GM18499 (cell line): ENCODE measurements around the gene CD163L1.

Source experiments
- ATAC-seq: cut with Tn5 transposase; IDR thresholded peaks from one replicate; pipeline ENCODE4 v1.9.1; 2021; ENCODE audit warnings: moderate number of reproducible peaks; ENCODE audit not compliant: insufficient read depth, unreplicated experiment

Gene CD163L1

DNA sequence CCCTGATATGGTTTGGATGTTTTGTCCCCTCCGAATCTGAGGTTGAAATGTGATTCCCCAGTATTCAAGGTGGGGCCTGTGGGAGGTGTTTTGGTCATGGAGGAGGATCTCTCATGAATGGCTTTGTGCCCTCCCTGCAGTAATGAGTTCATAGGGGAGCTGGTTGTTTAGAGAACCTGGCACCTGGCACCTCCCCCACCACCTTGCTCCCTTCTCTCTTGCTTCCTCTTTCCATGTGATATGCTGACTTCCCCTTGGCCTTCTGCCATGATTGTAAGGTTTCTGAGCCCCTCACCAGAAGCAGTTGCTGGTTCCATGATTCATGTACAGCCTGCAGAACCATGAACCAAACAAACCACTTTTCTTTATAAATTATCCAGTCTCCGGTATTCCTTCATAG is 32.6 kb downstream of the CD163L1 start:
- ATAC-seq, result no peak

GRCh38 chr12:7404275-7404674 is 39.7 kb downstream of the CD163L1 start:
- no peak for ATAC-seq

- ATAC-seq, result no peak
These were observed 40.5 kb downstream of the CD163L1 start for GRCh38 chr12:7403466-7403865.

DNA sequence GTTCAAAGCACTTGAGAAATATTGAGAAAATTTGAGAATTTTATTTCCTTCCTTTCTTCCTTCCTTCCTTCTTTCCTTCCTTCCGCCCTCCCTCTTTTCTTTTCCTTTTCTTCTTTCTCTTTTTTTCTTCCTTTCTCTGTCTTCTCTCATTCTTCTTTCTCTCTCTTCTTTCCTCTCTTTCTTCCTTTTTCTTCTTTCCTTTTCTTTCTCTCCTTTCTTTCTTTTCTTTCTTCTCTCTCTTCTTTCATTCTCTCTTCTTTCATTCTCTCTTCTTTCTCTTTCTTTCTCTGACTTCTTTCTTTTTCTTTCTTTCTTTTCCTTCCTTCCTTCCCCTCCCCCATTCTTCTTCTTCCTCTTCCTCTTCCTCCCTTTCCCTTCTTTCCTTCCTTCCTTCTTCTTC is 44.9 kb downstream of the CD163L1 start:
- ATAC-seq, result no peak

DNA sequence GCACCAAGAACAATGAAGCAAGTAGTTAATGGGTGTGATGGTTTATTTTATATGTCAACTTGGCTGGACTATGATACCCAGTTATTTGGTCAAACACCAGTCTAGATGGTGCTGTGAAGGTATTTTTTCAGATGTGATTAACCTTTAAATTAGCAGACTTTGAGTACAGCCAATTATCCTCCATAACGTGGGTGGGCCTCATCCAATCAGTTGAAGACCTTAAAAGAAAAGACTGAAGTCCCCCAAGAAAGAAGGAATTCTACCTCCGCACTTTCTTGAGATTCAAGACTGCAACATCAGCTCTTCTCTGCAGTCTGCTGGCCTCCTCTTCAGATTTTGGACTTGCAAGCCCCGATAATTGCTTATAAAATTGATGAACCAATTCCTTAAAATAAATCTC is 47.5 kb downstream of the CD163L1 start:
- no peak for ATAC-seq

DNA sequence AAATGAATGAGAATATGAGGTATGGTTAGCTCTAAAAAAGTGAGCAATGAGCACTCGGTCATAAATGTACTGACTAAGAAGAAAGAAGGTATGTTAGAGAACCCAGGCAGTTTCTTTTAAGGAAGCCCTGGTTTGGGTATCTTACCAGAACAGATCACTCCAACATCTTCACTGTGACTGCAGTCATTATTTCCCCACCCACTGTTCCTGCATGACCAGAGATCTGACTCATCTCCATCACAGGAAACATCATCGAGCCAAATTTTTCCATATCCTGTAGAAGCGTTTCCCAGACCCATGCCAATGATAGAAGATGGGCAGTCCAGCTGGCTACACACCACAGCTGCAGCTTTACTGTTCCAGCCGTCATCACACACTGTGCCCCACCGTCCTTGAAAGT is 48.0 kb downstream of the CD163L1 start:
- ATAC-seq, result no peak

DNA sequence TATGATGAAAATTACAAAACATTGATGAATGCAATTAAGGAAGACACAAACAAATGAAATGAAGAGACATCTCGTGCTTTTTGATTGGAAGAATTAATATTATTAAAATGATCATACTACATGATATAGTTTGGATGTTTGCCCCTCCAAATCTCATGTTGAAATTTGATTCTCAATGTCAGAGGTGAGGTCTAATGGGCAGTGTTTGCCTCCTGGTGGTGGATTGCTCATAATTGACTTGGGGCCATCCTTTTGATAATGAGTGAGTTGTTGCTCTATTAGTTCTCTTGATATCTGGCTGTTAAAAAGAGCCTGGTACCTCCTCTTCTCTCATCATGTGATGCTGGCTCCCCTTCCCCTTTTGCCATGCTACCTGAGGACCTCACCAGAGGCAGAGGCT is 56.7 kb downstream of the CD163L1 start:
- ATAC-seq, result no peak

DNA sequence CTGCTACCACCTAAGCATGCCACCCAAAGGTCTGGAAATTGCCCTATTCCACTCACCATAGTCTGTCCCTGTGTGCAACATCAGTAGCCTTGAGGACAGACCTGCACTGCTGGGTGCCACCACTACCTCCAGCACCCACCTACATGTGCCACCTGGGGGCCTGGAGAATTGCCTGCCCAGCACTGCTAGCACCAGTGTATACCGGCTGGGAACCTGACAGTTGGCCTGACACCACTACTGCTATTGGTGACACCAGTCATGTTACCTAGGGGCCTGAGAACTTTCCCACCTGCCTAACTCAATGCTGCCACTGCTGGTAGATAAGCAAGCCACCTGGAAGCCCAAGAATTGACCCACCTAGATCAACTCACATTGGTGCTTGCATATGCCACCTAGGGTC is 60.8 kb downstream of the CD163L1 start:
- ATAC-seq, result no peak

- no peak for ATAC-seq
These were observed 67.8 kb downstream of the CD163L1 start for GRCh38 chr12:7376196-7376595.

DNA sequence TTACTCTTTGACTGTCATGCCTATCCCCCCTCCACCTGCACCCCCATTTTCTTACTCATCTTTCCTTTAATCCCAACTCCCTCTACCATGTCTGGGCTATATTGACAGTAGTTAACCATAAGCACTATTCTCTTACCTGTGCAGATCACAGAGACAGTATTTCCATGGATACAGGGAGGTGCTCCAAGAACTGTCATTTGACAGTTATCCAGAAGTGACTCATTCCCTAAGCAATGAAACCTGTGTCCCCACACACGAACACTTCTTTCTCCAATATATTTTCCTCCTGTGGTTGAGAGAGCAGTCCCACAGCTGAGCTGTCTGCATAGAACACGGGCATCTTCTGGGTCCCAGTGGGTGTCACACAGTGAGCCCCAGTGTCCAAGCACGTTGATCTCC is 68.8 kb downstream of the CD163L1 start:
- no peak for ATAC-seq

DNA sequence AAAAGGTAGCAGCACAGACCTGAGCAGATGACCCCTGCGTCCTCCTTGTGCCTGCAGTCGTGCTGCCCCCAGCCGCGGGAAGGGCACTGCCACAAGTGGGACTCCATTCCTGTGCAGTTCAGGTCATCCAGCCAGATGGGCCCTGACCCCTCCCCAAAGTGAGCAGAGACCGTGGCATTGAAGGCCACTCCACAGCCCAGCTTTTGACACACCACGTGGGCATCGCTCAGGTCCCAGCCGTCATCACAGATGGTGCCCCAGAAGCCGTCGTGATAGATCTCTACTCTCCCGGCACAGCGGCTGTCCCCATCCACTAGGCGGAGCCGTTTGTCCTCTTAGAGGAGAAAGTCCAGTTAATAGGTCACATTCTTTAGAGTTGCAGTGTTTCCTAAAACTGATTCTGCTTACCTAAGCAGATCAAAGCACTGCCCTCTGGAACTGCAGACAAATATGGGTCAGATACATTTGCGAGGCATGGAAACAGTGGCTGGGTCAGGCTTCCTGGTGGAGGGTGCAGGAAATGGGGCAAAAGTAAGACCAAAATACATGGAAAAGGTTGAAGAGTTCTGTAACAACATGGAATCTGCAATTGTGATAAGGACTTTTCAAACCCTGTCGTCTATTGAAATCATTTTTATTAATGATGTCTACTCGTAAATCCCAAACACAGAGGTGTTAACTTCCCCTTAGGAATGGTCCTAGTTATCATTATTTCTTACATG is 69.4 kb downstream of the CD163L1 start:
- ATAC-seq, result no peak

DNA sequence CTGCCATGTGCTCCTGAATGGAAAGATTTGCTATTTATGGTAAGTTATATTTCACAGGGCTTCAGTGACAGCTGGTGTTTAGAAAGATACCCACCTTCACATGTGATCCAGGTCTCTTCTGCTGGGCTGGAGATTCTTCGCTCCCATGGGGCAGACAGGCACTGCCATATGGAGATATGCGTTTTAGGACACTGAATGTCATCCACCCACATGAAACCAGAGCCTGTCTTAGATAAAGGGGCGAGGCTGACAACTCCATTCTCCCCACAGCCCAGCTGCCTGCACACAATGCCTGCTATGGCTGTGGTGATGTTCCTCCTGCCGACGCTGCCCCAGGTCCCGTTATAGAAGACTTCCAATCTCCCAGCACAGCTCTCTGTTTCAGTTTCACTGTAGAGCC is 70.7 kb downstream of the CD163L1 start:
- ATAC-seq, result no peak

- no peak for ATAC-seq
These were observed 74.7 kb downstream of the CD163L1 start for GRCh38 chr12:7369274-7369729.

GRCh38 chr12:7362734-7363133 is 81.2 kb downstream of the CD163L1 start:
- no peak for ATAC-seq

GRCh38 chr12:7361265-7361664 is 82.7 kb downstream of the CD163L1 start:
- ATAC-seq, result no peak

DNA sequence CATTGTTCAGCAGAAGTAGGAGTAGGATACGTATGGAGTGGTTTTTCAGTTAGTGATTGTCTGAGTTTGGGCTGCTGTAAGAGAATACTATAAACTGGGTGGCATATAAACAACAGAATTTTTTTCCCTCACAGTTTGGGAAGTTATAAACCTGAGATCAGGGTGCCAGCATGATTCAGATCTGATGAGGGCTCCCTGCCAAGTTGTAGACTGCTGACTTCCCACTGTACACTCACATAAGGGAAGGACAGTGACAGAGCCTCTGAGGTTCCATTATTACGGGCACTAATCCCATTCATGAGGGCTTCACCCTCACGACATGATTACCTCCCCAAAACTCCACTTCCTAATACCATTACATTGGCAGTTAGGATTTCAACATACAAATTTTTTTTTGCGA is 89.4 kb downstream of the CD163L1 start:
- ATAC-seq, result no peak

- ATAC-seq, result no peak
These were observed 91.3 kb downstream of the CD163L1 start for GRCh38 chr12:7352661-7353060.

DNA sequence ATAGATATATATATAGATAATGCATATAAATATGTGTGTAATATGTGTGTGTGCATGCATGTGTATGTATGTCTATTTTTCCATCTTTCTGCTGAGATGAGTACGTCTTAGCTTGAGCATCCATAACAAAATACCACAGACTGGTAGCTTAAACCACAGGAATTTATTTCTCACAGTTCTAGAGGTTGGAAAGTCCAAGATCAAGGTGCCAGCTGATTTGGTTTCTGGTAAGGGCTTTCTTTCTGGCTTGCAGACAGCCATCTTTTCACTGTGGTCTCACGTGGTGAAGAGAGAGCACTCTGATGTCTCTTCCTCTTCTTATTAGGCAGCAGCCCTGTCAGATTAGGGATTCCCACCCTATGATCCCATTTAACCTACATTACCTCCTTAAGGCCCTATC is 92.8 kb downstream of the CD163L1 start:
- no peak for ATAC-seq

- no peak for ATAC-seq
These were observed 94.5 kb downstream of the CD163L1 start for GRCh38 chr12:7349418-7349817.

GRCh38 chr12:7346551-7347225 is 97.3 kb downstream of the CD163L1 start:
- ATAC-seq, result no peak

DNA sequence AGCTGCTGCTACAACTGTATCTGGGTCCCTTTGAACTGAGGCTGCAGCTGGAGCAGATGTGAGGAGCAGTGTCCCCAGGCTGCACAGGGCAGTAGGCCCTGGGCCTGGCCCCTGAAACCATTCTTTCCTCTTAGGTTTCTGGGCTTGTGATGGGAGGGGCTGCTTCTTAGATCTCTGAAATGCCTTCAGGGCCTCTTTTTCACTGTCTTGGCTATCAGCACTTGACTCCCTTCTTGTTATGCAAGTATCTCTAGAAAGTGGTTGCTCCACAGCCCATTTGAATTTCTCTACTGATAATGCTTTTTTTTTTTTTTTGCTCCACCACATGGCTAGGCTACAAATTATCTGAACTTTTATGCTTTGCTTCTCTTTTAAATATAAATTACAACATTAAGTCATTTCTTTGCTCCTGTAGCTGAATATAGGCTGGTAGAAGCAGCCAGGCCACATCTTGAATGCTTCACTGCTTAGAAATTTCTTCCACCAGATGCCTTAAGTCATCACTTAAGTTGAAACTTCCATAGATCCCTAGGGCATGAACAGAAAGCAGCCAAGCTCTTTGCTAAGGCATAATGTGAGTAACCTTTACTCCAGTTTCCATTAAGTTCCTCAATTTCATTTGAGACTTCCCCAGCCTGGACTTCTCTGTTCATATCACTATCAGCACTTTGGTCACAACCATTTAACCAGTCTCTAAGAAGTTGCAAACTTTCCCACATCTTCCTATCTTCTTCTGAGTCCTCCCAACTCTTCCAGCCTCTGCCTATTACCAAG is 98.9 kb downstream of the CD163L1 start:
- no peak for ATAC-seq
